Neural progenitor cell (in vitro differentiated cells): Measurements from ENCODE around the gene ARSA.

Experiments
- CTCF ChIP-seq: fragments of 200-600 bp; sonication (generic); IDR thresholded peaks from 2 replicates; pipeline ENCODE4 v1.5.1; 2017; ENCODE audit warnings: antibody characterized with exemption, mild to moderate bottlenecking
- EZH2 ChIP-seq: fragments of 200-600 bp; sonication (generic); IDR thresholded peaks from 2 replicates; pipeline ENCODE4 v1.6.1; 2017; ENCODE audit warnings: antibody characterized with exemption, mild to moderate bottlenecking, moderate library complexity

GRCh38 chr22:50641696-50642607, 14.0 kb upstream of the ARSA start:
- peak; percentile 28 for TF ChIP-seq CTCF
- TF ChIP-seq EZH2 = no peak
